Mammary epithelial cell (primary cell): ENCODE data around the gene ZIC2.

Source experiments
- CTCF ChIP-seq, 2 donors: IDR thresholded peaks in 1 of 2; conservative IDR thresholded peaks in 1 of 2; 2 replicates each; pipeline ENCODE4 v1.5.1; 2011 to 2012; ENCODE audit warnings: inconsistent platforms in 2 of 2, low read length in 2 of 2, mild to moderate bottlenecking in 2 of 2, control low read depth in 1 of 2, low read depth in 1 of 2; ENCODE audit not compliant: insufficient read depth in 1 of 2; ENCODE audit errors: extremely low read depth in 1 of 2
- EZH2 ChIP-seq: IDR thresholded peaks from 2 replicates; pipeline ENCODE4 v1.6.1; 2012; ENCODE audit warnings: low read length, inconsistent platforms, borderline replicate concordance

GRCh38 chr13:99948907-99949678 lies 32.5 kb upstream of the ZIC2 start:
- no peak for TF ChIP-seq CTCF (conservative IDR thresholded peaks at IDR 0.05 in 1 of 2, IDR thresholded peaks at IDR 0.05 in 1 of 2; ENCODE audit: extremely low read depth in 1 of 2, insufficient read depth in 1 of 2, low read depth in 1 of 2, low read length in 2 of 2)
- TF ChIP-seq EZH2 = no peak
